GM13977 (cell line): ENCODE measurements around the gene PLXNB3.

Experiments used
- DNase-seq: peaks from one replicate; pipeline ENCODE4 v3.0.0; 2012; ENCODE audit warnings: low spot score
- in situ Hi-C: fragments of 300-500 bp; cut with MboI; formaldehyde crosslinking; loops from one replicate; pipeline ENCODE4 v1.12.0; 2022; ENCODE audit warnings: low sequenced_read_pairs, low pct_unique_long_range_greater_than_20kb, mixed read lengths, inconsistent platforms; ENCODE audit not compliant: unreplicated experiment
- TF ChIP-seq, protein P1 (sequence below): IDR thresholded peaks from 2 replicates; pipeline ENCODE4 v1.5.1; 2012; ENCODE audit warnings: mild to moderate bottlenecking, control low read depth; ENCODE audit not compliant: insufficient read depth; ENCODE audit errors: extremely low read depth, missing control alignments

The PLXNB3 gene

DNA sequence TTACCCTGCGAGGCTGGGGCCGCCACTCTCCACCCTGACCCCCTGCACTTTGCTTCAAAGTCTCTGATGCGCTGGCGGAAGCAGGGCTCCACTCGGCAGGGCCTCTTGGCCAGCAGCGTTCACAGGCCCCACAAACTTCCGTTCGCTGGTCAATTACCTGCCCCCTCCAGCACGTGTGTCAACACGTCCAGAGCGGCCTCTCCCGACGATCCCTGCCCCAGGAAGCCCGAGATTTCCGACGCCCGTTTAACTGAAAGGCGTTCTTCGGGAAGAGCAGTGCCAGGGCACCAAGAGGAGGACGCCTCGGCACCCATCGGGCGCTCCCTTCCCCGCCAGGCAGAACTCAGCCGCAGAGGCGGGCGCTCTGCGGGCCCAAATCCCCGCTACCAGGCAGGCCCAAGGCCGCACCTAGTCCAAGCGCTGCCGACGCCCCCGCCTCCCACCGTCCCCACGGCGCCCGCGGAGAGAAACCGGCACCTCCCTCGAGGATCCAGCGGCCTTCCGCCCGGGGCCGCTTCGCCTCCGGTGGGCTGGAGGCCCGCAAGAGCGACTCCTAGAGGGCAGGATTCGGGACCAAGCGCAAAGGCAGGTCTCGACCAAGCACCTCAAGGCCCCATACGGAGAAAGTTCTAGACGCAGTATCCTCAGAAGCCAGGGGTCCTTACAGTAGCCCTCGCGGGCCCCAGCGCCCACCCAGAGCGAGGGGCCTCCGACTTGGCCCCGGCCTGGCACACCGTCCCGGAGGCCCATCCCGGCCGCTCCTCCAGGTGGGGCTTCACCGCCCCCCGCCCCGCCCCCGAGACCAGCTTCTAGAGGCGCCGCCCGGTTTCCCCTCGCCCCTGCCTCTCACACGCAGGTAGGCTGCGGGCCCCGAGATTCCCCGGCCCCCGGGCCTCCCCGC is 40.4 kb upstream of the PLXNB3 start:
- in situ Hi-C loops = no loop called here
- peak; percentile 74 for DNase-seq
- TF ChIP-seq, protein P1, sequence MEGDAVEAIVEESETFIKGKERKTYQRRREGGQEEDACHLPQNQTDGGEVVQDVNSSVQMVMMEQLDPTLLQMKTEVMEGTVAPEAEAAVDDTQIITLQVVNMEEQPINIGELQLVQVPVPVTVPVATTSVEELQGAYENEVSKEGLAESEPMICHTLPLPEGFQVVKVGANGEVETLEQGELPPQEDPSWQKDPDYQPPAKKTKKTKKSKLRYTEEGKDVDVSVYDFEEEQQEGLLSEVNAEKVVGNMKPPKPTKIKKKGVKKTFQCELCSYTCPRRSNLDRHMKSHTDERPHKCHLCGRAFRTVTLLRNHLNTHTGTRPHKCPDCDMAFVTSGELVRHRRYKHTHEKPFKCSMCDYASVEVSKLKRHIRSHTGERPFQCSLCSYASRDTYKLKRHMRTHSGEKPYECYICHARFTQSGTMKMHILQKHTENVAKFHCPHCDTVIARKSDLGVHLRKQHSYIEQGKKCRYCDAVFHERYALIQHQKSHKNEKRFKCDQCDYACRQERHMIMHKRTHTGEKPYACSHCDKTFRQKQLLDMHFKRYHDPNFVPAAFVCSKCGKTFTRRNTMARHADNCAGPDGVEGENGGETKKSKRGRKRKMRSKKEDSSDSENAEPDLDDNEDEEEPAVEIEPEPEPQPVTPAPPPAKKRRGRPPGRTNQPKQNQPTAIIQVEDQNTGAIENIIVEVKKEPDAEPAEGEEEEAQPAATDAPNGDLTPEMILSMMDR = peak; percentile 62

DNA sequence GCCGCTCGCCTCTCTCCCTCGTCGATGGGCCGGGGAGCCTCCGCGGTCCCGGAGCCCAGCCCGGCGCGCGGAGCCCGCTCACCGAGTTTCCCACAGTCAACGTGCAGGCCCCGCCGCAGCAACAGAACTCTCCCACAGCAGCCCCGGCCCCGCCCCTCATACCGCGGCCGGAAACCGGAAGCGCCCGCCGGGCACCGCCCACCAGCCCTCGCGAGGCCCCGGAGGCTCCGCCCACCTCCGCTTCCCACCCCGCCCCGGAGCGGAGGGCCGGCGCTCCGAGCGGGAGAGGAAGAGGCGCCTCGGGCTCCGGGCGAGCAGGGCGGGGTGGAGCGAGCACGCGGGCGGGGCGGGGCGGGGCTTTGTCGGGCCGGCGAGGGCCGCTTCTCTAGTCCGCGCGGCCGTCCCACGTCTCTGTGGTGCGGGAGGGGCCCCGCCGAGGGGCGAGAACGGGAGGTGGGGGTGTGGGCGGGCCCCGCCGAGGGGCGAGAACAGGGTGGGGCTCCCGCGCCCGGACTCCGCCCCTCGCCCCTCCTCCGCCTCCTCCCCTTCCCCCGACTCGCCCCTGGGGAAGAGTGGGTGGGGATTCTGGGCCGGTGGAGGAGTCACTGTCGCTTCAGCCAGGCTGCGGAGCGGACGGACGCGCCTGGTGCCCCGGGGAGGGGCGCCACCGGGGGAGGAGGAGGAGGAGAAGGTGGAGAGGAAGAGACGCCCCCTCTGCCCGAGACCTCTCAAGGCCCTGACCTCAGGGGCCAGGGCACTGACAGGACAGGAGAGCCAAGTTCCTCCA is 39.6 kb upstream of the PLXNB3 start, which contains the start of the genes ABCD1 and BCAP31:
Gene ABCD1 (plus strand): TSS at position 605 of the 787 bp plus-strand sequence. CDS start 411 bp downstream, outside the sequence.
Gene BCAP31 (minus strand): TSS at position 136 of the 787 bp plus-strand sequence. CDS start 1,143 bp downstream, outside the sequence.
- DNase-seq = peak; percentile 97
- TF ChIP-seq, protein P1 = no peak
- in situ Hi-C loops = no loop called here

DNA sequence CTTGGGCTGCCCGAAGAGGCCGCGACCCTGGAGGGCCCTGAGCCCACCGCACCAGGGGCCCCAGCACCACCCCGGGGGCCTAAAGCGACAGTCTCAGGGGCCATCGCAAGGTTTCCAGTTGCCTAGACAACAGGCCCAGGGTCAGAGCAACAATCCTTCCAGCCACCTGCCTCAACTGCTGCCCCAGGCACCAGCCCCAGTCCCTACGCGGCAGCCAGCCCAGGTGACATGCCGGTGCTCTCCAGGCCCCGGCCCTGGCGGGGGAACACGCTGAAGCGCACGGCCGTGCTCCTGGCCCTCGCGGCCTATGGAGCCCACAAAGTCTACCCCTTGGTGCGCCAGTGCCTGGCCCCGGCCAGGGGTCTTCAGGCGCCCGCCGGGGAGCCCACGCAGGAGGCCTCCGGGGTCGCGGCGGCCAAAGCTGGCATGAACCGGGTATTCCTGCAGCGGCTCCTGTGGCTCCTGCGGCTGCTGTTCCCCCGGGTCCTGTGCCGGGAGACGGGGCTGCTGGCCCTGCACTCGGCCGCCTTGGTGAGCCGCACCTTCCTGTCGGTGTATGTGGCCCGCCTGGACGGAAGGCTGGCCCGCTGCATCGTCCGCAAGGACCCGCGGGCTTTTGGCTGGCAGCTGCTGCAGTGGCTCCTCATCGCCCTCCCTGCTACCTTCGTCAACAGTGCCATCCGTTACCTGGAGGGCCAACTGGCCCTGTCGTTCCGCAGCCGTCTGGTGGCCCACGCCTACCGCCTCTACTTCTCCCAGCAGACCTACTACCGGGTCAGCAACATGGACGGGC is 38.8 kb upstream of the PLXNB3 start:
- TF ChIP-seq, protein P1 = no peak
- in situ Hi-C loops = no loop called here
- peak; percentile 63 for DNase-seq

DNA sequence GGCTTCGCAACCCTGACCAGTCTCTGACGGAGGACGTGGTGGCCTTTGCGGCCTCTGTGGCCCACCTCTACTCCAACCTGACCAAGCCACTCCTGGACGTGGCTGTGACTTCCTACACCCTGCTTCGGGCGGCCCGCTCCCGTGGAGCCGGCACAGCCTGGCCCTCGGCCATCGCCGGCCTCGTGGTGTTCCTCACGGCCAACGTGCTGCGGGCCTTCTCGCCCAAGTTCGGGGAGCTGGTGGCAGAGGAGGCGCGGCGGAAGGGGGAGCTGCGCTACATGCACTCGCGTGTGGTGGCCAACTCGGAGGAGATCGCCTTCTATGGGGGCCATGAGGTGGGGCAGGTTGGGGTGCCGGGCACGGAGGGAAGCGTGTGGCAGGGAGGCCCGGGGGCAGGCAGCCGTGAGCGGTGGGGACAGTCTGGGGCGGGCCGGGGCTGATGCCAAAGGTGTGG is 38.2 kb upstream of the PLXNB3 start:
- TF ChIP-seq, protein P1 = no peak
- no peak for DNase-seq
- in situ Hi-C loops = no loop called here

DNA sequence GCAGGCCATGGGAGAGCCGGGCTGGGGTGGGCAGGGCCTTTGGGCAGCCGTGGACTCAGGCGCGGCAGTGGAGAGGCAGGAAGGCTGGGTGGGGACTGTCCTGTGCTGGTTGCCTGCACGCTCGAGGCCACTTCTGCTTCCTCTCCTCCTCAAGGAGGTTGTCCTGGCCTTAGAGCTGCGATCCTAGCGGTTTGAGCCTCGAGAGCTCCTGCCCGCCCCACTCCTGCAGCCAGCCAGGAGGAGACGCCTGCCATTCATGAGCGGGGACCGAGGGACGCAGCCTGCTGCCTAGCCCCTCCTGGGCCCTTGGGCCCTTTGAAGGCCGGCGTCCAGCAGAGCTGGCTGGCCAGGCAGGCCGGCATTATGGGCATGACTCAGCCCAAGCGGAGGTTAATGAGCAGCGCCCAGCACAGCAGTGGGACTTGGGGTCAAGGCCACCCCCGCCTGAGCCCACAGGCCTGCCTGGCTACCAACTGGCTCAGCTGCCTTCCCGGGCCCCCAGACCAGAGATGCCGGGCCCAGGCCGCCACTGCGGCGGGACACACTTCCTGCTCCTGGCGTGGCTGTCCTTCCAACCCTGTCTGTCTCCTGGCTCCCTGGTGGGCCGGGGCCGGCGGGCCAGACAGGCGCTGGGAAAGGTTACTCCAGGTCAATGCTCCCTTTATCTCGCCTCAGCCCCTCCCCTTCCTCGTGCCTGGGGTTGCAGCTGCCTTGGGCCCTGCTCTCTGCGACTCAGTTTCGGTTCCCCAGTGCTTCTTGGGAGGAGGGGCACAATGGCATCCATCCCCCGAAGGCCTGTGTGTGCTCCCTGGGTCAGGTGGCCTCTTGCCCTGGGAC is 37.5 kb upstream of the PLXNB3 start:
- in situ Hi-C loops = no loop called here
- TF ChIP-seq, protein P1 = no peak
- peak; percentile 84 for DNase-seq
